ENCODE results near the gene GSE1.

DNA sequence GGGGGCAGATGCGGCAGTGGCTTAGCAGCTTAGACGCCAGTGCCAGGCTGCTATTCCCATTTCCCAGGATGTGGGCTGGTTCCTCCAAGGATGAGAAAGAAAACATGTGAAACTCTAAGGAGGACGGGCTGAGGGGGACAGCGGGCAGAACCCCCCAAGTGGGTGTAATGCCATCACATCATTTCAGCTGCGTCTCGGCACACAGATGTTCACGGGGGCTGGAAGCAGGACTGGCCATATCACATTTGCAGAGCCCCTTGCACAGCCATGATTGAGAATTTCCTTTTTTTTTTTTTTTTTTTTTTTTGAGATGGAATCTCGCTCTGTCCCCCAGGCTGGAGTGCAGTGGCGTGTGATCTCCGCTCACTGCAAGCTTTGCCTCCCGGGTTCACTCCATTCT, 90.9 kb downstream of the GSE1 start:
- TF ChIP-seq, protein P1, sequence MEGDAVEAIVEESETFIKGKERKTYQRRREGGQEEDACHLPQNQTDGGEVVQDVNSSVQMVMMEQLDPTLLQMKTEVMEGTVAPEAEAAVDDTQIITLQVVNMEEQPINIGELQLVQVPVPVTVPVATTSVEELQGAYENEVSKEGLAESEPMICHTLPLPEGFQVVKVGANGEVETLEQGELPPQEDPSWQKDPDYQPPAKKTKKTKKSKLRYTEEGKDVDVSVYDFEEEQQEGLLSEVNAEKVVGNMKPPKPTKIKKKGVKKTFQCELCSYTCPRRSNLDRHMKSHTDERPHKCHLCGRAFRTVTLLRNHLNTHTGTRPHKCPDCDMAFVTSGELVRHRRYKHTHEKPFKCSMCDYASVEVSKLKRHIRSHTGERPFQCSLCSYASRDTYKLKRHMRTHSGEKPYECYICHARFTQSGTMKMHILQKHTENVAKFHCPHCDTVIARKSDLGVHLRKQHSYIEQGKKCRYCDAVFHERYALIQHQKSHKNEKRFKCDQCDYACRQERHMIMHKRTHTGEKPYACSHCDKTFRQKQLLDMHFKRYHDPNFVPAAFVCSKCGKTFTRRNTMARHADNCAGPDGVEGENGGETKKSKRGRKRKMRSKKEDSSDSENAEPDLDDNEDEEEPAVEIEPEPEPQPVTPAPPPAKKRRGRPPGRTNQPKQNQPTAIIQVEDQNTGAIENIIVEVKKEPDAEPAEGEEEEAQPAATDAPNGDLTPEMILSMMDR (IDR thresholded peaks at IDR 0.05): no peak
- no peak for TF ChIP-seq ZFX (IDR thresholded peaks at IDR 0.05; ENCODE audit: borderline replicate concordance)
